OCI-LY7 (cell line): ENCODE results near the gene TBC1D20.

Experiments used
- CTCF ChIP-seq: fragments of 200-600 bp; sonication (generic); conservative IDR thresholded peaks from 2 replicates; pipeline ENCODE4 v1.5.1; 2014; ENCODE audit warnings: mild to moderate bottlenecking, antibody characterized with exemption, low read length, moderate library complexity, mixed read lengths
- EZH2phosphoT487 ChIP-seq: fragments of 200-600 bp; sonication (generic); IDR thresholded peaks from 2 replicates; pipeline ENCODE4 v1.6.1; 2018; ENCODE audit warnings: low read depth, borderline replicate concordance, mild to moderate bottlenecking, mixed run types, antibody characterized with exemption, low read length, moderate library complexity, mixed read lengths

GRCh38 chr20:507006-507758 is 44.8 kb upstream of the TBC1D20 start:
- TF ChIP-seq CTCF (no peak), EZH2phosphoT487 (no peak)
